ENCODE measurements around the gene SELENOM.
"Not testable (repeated sequence)": the region's sequence is repeated elsewhere in the genome, so short reads cannot be mapped to it uniquely, and the experiment has no call there.

Gene SELENOM

DNA sequence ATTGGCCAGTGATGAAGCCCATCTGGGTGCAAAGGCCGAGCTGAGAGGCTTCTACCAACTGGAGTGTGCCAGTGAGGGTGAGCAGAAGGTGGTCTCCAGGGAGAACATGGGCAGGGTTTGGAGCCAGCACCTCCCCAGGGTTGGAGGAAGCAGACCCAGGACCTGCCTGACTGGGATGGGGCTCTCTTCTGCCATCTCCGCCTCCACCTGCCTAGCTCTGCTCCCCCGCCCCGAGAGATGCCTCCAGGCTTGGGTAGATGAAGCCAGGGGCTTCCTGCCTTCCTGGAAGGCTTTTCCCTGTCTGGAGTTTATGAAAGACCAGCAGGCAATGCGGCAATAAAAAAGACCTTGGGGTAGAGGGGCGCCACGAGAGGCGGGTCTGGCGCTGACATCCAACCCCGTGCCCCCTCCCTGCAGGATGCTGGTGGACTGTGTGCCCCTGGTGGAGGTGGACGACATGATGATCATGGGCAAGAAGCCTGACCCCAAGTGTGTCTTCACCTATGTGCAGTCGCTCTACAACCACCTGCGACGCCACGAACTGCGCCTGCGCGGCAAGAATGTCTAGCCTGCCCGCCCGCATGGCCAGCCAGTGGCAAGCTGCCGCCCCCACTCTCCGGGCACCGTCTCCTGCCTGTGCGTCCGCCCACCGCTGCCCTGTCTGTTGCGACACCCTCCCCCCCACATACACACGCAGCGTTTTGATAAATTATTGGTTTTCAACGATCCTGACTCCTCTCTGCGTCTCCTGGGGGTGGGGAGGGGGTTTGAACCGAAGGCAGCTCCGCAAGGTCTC lies 3.3 kb downstream of the SELENOM start:
- no peak for DNase-seq

DNA sequence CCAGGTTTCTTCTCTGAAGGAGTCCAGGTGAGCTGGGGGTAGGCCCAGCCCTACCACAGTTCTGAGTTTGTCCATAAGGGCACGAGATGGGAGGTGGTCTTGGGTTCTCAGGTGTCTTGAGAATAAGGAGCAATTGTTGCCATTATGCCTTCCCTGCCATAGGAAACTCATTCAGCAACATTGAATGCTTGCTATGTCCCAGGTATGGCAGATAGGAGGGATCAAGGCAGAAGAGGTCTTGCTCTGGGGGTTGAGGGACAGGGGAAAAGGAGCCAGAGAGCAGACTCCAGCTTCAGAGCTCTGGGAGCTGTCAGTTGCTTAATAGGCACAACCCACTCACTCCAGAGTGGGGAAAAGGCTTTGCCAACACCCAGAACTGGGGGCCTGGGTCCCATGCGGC lies 4.3 kb downstream of the SELENOM start:
- no peak for DNase-seq

DNA sequence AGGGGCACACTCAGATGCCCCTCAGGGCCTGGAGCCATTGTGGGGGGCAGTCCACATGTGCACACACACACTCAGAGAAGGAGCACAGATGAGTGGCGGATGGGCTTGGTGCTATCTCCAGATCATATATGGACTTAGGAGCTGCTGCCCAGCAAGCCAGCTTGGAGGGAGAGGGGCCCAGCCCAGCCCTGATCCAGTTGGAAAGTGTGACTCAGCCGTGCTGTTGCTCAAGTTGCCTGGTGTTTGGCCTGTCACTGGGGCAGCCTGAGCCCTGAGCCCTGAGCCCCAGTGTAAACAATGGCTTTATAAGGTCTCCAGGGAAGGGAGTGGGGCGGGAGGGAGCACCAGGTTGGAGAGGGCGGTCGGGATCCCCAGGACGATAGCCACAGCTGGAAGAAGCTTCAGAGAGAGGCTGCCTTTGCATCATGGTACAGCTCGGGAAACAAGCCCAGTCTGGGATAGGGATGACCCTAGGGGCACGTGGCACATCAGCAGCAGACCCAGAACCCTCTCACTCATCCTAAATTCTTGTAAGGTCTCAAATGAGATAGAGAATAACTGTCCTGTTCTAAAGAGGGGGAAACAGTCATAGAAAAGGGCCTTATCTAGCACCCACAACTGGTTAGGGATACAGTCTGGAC lies 4.8 kb downstream of the SELENOM start:
- no peak for DNase-seq

GRCh38 chr22:31100762-31101525 lies 6.4 kb downstream of the SELENOM start:
- DNase-seq = no peak

DNA sequence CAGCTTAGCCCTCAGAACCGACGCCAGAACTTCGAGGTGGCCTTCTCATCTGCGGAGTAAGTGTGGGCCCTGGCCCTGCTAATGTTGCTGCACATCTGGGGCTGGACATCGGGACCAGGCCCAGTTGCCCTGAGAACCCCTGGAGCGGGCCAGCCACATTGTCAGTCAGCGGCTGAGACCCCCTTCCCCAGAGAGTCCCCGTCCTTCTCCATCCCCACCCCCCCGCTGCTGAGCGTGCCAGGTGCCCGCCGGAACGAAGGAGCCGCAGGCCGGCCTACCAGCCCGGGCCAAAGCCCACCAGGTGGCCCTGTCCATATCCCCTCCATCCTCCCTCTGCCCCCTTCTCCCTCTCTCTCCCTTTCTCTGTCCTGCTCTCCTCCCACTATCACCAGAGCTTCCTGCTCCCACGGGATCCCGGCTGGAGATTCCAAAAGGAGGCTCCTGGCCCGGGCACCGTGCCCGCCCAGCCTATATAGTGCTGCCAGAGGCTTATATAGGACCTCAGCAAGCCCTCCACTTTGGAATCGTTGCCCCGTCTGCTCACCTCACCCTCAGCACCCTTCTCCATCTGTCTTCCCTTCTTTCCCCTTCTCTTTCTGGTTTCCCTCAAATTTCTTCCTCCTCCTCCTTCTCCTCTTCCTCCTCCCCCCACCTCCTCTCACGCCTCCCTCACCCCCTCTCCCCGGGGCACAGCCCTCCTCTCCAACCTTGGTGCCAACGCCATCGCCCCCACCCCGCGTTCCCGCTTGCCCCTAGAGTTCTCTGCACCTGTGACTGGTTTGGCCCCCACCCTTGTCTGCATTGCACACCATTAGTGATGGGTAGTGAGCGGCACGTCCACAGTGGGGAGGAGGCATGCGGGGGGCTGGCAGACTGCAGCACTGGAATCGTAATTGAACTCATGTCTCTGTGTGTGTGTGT lies 7.3 kb downstream of the SELENOM start:
- DNase-seq = no peak

- DNase-seq = no peak
These were observed 8.0 kb downstream of the SELENOM start for GRCh38 chr22:31099386-31099785.

GRCh38 chr22:31098632-31099110 lies 8.7 kb downstream of the SELENOM start:
- no peak for DNase-seq

- DNase-seq = no peak
These were observed 9.3 kb downstream of the SELENOM start for GRCh38 chr22:31097941-31098631.

DNA sequence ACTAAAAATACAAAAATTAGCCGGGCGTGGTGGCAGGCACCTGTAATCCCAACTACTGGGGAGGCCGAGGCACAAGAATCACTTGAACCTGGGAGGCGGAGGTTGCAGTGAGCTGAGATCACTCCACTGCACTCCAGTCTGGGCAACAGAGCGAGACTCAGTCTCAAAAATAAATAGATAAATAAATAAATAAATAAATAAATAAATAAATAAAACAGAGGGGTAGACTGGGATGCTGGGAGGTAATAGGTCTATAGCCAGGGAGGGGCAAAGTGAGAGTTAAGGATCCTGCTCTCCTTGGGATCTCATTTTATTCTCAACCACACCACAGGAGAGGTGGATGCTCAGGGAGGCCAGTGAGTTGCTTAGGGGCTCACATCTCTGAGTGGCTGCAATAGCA lies 9.8 kb downstream of the SELENOM start:
- not testable (repeated sequence) for DNase-seq

DNA sequence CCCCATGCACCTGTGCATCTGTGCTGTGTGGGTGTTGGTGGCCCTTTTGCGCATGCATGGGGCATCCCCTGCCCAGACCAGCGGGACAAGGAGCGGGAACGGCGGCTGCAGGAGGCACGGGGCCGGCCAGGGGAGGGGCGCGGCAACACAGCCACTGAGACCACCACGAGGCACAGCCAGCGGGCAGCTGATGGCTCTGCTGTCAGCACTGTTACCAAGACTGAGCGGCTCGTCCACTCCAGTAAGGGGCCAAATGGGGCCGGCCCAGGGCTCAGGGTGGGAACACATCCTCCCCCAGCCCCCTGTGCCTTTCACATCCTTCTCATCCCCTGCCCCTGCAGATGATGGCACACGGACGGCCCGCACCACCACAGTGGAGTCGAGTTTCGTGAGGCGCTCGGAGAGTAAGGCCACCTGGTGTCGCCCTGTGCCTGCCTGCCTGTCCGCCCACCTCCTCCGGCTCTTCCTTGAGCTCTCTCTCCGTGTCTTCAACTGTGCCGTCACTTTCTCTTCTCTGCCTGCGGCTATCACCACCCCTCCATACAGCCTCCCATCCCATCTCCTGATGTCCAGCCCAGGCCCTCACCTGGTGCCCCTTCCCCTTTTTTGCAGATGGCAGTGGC lies 10.6 kb downstream of the SELENOM start:
- DNase-seq = no peak

DNA sequence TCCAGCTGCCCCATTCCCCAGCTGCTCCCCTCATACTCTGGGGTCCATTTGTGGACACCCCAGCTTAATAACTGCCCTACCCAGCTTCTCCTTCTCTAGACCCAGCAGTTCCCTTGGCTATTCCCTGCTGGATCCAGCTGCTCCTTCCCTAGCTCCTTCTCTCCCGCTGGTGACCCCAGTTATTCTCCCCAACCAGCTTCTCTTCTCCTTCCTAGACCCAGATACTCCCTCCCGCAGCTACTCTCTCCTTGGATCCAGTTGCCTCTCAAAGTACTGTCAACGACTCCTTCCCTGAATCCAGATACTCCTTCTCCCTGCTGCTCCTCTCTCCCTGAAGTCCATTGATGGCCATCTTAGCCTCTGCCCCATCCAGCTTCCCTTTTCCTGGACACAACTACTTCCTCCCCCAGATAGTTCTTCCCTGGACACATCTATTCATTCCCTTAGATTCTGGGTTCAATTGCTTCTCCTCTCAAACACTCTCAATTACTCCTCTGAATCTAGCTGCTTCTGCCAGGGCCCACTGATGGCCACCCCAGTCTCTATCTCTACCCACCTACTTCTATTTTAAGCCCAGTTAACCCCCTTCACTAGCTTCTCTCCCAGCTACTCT lies 11.6 kb downstream of the SELENOM start:
- DNase-seq = no peak

DNA sequence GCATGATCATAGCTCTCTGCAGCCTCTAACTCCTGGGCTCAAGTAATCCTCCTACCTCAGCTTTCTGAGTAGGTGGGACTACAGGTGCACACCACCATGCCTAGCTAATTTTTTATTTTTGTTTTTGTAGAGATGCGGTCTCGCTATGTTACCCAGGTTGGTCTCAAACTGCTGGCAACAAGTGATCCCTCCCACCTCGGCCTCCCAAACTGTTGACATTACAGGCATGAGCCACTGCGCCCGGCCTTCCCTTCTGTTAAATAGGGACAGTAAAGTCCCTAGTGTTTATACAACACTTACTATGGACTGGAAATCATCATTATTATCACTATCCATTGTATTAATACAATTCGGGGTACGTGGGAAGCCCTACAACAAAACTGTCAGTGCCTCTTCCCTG lies 12.6 kb downstream of the SELENOM start:
- DNase-seq = no peak

DNA sequence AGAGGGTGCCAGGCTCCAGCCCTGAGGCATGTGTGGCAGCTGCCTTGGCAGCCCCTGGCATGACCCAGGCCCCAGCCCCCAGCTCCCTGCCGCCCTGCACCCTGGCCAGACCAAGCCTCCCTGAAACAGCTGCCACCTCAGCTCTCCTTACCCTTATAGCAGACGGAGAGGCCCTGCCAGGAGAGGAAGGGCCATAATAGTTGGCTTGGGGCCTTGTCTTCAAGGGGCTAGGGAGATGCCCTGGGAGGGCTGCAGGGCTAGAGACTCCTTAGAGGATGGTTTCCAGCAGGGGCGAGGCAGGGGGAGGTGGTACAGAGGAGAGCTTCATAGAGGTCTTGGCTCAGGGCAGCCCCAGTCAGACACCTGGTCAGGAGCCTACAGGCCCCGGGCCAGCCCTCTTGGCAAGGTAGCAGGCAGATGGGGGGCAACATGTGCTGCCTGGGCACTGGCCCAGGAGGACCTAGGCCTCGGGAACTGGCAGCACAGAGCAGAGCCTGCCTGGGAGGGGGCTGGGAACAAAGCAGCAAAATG lies 13.3 kb downstream of the SELENOM start:
- DNase-seq = no peak

DNA sequence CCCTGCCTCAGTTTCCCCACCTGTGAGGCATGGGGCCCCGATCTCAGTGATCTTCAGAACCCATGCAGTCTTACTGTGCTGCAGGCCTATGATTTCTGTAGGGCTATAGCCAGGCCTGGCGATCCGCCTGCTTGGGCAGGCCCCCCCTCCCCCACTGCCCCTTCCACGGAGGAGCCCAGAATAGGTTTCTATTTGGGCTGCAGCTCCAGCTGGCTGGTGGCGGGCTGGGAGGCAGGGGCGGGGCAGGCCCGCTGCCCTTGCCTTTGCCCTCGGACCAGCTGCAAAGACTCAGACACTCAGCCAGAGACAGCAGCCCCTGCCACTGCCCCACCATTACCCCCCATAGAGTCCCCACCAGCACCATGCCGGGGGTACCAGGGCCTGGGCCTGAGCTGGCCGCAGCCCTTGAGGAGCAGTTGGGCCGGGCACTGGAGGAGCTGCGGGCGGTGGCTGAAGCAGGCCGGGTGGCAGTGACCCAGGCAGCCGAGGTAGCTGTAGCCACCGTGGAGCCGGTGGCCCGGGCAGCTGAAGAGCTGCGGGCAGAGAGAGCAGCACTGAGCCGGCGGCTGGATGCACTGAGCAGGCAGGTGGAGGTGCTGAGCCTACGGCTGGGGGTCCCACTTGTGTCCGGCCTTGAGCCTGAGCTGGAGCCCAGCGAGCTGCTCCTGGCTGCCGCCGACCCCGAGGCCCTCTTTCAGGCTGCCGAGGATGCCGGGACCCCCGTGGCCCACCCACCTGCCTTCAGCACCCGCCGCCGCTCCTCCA lies 14.1 kb downstream of the SELENOM start:
- no peak for DNase-seq

DNA sequence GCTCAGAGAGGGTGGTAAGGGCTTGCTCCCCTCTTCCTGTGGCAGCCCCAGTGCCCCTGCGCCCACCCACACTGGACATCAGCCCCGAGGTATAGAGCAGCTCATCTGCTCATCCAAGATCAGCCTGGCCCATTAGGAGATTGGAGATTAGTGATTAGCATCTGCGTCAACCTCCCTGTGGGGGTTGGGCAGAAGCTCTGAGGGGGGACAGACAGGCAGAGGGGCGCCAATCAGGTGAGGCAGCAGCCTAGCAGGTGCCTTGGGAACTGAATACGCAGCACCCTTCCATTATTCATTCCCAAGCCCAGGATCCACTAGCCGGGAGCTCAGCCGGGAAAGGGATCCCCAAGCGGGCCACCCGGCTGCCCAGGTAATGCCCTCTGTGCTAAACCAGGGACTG lies 15.2 kb downstream of the SELENOM start:
- no peak for DNase-seq

DNA sequence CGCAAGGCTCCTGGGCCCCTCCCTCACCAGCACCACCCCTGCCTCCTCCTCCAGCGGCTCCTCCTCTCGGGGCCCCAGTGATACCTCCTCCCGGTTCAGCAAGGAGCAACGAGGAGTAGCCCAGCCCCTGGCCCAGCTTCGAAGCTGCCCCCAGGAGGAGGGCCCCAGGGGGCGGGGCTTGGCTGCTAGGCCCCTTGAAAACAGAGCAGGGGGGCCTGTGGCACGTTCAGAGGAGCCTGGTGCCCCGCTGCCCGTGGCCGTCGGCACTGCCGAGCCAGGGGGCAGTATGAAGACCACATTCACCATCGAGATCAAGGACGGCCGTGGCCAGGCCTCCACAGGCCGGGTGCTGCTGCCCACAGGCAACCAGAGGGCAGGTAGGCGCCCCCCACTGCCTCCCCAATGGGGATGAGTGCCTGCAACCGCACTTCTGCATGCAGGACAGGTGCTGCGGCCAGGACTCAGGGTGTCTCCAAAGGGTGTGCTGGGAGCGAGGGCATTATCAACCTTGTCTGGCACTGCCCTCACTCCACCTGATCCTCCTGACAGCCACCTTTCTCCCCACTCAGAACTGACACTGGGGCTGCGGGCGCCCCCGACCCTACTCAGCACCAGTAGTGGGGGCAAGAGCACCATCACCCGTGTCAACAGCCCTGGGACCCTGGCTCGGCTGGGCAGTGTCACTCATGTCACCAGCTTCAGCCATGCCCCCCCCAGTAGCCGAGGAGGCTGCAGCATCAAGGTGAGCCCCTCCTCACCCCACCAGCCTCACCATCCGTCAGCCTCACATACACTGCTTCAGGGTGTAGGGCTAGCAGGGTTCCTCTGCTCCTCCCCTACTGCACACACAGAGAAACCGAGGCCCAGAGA lies 16.0 kb downstream of the SELENOM start:
- no peak for DNase-seq

DNA sequence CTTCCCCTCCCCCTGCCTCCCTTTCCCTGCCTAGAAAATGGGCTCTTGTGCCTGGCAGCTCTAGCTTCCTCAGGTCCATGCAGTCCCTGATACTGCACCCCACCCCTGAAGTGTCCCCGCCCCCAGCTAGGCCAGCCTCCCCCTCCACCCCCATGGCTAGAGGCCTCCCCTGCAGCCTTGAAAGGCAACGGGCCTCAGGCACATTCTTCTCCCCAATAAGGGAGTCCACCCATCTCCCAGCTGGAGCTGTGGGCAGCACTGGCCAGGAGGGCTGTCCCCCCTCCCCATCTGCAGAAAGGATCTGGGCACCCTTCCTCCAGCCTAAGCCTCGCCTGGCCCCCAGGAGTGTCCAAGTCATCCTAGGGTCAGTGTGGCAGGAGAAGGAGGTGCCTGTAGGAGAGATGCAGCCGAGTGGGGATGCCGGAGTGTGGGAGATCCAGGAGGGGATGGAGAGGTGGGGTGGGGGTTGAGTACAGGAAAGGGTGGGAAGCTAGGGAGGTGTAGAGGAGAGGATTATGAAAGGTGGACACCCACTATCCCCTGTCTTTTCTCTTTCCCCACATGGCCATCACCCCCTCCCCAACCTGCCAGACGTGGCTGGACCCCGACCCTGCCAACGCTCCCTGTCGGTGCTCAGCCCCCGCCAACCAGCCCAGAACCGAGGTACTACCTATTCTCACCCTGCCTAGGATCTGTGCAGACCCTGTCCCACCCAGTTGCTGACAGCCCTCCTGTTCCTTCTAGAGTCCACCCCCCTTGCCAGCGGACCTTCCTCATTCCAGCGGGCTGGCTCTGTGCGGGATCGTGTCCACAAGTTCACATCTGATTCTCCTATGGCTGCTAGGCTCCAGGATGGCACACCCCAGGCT lies 16.9 kb downstream of the SELENOM start:
- DNase-seq = no peak
